ENCODE results near the gene NUP42.
"Not testable (repeated sequence)": the region's sequence is repeated elsewhere in the genome, so short reads cannot be mapped to it uniquely, and the experiment has no call there.

Gene NUP42

GRCh38 chr7:23181684-23182553 lies at the start of gene NUP42:
TSS of gene NUP42 (plus strand) at chr7:23182048. CDS start at chr7:23182086, 38 bp downstream.
- DNase-seq = peak; percentile 99

DNA sequence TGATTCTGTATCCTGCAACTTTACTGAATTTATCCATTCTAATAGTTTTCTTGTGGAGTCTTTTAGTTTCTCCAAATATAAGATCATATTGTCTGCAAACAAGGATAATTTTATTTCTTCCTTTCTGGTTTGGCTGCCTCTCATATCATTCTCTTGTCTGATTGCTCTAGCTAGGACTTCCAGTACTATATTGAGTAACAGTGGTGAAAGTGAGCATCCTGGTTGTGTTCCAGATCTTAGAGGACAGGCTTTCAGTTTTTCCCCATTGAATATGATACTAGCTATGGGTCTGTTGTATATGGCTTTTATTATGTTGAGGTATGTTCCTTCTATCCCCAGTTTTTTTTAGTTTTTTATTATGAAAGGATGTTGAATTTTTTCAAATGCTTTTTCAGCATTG lies 48.1 kb upstream of the NUP42 start:
- DNase-seq = no peak

- no peak for DNase-seq
These were observed 46.1 kb upstream of the NUP42 start for GRCh38 chr7:23135755-23136154.

- DNase-seq = no peak
These were observed 45.6 kb upstream of the NUP42 start for GRCh38 chr7:23136216-23136615.

DNA sequence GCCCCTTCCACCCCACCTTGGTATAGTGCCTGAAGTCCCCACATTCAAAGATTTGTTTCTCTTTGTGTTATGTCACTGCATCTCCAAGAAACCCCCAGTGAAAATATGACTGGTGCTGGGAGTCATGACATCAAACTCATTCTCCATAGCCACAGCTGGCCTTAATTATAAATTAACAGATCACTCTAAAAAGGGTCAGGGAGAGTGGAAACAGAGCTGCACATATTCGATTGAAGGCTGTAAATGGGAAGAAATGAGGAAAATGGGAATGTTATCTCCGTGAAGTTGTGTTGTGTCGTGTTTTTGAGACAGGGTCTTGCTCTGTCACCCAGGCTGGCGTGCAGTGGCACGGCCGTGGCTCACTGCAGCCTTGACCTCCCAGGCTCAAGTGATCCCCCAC lies 24.2 kb upstream of the NUP42 start:
- no peak for DNase-seq

GRCh38 chr7:23158546-23158945 lies 23.3 kb upstream of the NUP42 start:
- no peak for DNase-seq

- DNase-seq = no peak
These were observed 20.4 kb upstream of the NUP42 start for GRCh38 chr7:23161482-23161881.

DNA sequence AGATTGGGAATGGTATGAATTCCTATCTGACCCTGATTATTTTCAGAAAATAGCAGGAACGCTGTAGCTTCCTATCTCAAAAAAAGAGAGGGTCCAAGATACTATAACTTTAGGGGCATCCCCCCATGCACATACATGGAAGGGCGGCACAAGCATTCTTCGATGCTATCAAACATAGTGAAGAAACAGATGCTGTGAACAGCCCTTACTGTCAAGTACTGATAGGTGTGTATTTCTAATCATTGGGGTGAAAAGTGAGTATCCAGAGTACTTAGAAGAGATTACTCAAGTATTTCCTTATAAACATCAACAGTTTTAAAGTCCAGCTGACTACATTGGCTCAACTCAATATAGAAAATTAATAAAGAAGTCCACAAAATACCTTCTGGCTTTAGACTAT lies 17.0 kb upstream of the NUP42 start:
- no peak for DNase-seq

- DNase-seq = no peak
These were observed 16.5 kb upstream of the NUP42 start for GRCh38 chr7:23165316-23165715.

GRCh38 chr7:23167691-23168090 lies 14.2 kb upstream of the NUP42 start:
- no peak for DNase-seq

DNA sequence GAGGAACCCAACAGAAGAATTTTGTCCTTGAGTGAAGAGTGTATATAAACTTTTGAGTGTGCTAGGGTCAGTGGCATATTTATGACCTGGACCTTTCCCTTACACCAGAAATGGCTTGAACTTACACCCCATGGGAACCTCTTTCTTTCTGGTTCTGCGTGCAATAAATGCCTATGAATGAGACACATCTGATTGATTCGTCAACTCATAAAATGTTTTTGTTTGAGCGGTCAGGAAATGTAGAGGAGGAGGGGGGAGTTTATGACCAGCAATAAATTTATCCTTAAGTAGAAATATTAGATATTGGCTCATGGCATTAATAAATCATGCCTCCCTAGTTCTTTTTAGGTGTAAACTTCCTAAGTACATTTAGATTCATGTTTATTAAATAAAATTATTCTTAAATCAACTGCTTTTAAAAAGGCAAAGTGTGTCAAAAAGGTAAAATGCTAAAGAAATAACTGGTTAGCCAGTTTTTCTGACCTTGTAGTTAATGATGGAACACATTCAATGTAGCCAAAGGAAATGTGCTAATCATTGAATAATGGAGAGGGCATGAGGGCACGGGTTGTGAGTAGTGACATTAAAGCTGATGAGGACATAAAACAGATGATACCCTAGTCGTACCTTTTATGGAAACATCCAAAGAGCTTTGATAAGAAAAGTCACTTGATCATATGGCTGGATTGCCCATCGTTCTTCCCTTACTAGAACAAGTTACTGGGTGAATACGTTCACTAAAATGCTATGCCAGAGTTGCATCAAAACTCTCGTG lies 13.6 kb upstream of the NUP42 start:
- DNase-seq = no peak

DNA sequence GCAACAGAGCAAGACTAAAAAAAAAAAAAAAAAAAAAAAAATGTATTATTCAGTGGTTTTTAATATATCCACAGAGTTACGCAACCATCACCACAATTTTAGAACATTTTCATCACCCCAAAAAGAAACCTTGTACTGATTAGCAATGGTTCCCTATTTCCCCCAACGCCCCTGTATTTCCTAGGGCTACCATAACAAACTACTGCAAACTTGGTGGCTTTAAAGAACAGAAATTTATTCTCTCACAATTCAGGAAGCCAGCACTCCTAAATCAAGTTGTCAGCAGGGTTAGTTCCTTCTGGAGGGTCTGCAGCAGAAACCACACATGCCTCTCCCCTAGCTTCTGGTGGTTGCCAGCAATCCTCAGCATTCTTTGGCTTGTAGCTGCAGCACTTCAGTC lies 5.9 kb upstream of the NUP42 start:
- peak; percentile 57 for DNase-seq

DNA sequence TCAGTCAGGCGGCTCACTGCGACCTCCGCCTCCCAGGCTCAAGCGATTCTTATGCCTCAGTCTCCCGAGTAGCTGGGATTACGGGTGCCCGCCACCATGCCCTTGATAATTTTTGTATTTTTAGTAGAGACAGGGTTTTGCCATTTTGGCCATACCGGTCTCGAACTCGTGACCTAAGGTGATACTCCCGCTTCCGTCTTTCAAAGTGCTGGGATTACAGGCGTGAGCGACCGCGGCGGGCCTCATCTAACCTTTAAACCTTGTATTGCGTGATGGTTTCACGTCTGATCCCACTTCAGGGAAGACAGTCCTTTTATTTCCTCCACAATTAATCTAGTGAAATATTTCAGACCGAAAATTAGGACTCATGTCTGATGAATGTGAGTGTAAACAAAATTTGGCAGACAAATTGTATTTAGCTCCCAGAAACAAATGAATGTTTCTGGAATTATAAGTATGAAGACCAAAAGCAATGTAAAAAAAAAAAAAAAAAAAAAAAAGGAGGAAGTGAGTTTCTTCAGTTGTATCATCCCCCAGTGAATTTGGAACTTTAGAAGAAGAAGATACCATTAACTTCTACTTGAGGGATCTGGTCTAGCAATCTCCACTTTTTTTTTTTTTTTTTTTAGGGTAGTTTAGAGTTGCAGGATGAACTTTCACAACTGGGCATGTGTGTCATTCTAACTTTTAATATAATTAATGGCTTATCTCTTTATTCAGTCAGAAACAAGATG lies 1.6 kb downstream of the NUP42 start:
- DNase-seq = peak; percentile 48

DNA sequence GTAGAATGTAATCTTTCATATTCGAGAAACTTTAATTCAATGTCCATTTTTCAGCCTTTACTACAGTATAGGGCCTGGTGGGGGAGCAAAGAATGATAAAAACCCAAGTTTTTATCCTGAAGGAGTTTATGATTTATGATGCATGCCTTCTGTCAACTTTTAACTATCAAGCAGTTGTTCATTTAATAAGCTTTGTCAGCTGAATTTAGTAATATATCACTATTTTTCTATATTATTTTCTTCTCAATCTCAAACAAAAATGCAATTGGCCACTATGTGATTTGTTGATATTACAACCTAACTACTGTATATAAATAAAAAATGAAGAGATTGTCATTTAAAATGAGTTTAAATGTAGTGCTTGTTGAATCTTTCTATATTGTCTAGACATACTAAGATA lies 2.4 kb downstream of the NUP42 start:
- no peak for DNase-seq

DNA sequence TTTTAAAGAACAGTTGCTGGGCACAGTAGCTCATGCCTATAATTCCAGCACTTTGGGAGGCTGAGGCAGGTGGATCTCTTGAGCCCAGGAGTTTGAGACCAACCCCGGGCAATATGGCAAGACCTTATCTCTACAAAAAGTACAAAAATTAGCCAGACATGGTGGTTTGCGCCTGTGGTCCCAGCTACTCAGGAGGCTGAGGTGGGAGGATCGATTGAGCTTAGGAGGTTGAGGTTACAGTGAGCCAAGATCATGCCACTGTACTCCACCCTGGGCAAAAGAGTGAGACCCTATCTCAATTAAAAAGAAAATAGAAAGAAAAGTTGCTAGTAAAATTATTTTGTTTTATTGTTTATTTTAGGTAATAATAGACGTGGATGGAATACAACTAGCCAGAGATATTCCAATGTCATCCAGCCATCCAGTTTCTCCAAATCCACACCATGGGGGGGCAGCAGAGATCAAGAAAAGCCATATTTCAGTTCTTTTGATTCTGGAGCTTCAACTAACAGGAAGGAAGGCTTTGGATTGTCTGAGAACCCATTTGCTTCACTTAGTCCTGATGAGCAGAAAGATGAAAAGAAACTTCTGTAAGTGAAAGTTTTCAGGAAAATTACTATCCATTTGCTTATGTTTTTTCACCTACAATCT lies 3.0 kb downstream of the NUP42 start:
- DNase-seq = peak; percentile 72

DNA sequence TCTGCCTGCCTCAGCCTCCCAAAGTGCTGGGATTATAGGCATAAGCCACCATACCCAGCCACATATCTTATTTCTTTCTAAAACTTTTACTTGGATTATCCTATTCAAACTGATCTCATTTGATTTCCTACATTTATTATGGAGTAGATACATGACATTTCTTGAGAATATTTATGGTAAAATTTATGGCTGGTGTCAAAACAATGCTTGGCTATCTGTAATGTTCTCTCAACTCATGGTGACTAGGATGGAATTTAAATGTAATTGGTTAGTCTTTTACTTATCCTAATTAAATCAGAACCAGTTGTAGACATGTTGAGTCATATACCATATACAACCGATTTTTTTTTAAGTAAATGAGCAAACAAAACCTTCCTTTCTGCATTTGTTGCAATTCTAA lies 4.1 kb downstream of the NUP42 start:
- no peak for DNase-seq

DNA sequence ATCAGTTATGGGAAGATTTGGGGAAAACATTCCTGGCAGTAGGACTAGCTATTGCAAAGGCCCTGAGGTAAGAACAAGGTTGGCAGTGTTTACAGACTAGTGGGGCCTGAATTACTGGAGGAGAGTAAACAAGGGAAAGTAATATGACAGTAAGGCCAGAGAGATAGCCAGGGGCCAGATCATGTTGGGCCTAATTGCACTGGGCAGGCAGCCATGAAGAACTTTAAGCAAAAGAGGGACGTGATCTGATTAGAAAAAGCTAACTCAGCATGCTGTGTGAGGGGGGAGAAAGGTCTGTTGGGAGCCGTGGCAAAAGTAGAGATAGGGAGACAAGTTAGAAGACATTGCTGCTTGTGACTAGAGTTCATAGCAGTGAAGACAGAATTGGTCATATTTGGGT lies 9.2 kb downstream of the NUP42 start:
- DNase-seq = no peak

DNA sequence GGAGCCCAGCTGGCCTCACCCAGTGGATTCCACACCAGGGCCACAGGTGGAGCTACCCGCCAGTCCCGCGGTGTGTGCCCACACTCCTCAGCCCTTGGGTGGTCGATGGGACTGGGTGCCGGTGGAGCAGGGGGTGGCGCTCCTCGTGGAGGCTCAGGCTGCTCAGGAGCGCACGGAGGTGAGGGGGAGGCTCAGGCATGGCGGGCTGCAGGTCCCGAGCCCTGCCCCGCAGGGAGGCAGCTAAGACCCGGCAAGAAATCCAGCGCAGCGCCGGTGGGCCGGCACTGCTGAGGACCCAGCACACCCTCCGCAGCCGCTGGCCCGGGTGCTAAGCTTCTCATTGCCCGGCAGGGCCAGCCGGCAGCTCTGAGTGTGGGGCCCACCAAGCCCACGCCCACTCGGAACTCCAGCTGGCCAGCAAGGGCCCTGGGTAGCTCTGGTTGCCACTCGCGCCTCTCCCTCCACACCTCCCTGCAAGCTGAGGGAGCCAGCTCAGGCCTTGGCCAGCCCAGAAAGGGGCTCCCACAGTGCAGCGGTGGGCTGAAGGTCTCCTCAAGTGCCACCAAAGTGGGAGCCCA lies 11.9 kb downstream of the NUP42 start:
- DNase-seq = not testable (repeated sequence)

DNA sequence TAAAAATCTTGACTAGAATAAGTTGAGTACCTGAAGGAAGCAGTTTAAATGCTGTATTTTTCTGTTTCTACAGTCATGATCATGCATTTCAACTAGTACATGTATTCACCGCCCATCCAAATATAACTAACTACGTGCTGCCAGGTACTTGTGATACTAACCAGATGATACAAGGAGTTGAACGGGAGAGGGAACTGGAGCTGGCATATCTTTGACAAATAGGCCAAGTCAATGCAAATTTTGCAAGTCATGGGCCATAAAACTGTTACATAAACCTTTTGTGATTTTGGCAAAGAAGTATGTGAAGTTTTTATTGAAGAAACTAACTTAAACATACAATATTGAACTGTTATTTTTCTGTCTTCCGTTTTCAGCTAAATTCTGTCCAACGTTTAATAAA lies 14.5 kb downstream of the NUP42 start:
- no peak for DNase-seq

DNA sequence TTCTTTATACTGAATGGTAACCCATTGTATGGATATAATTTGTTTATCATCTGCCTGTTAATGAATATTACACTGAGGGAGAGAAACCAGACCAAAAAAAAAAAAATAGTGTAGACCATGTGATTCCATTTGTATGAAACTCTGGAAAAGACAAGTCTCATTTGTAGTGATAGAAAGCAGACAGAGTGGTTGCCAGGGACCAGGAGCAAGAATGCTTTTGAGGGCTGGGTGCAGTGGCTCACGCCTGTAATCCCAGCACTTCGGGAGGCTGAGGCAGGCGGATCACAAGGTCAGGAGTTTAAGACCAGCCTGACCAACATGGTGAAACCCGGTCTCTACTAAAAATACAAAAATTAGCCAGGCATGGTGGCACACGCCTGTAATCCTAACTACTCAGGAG lies 15.9 kb downstream of the NUP42 start:
- DNase-seq = not testable (repeated sequence)

GRCh38 chr7:23200331-23200730 lies 18.5 kb downstream of the NUP42 start:
- DNase-seq = no peak

DNA sequence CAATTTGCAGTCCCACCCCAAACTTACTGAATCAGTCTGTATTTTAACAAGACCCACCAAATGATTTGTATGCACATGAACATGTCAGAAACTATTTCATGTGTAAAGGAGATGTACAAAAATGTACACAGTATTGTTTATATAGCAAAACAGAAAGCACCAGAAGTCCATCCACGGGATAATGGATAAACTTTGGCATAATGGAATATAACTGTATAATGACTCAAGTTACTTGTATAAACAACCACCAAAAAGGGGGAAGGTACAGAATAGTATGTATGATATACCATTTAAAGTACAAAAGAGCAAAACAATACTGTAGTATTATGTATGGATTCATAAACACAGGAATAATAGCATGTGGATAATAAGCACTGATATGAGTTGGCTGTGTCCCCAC lies 22.4 kb downstream of the NUP42 start:
- no peak for DNase-seq

- no peak for DNase-seq
These were observed 23.7 kb downstream of the NUP42 start for GRCh38 chr7:23205577-23205908.
